Colonic mucosa (tissue), 4 donors: ENCODE data around the gene PLXNA4. TPM values are rescaled to one million over a fixed set of nuclear protein-coding genes. Genes with fewer than 3 reads are reported as not detected.

Experiments
- DNase-seq: peaks from one replicate; pipeline ENCODE4 v3.0.0-alpha.2; 2020
- H3K27ac ChIP-seq: fragments of 200-600 bp; one replicate; pipeline ENCODE4 v1.8.0; 2021
- H3K27me3 ChIP-seq: fragments of 200-600 bp; one replicate; pipeline ENCODE4 v1.8.0; 2021
- H3K36me3 ChIP-seq: fragments of 200-600 bp; one replicate; pipeline ENCODE4 v1.8.0; 2021
- H3K4me1 ChIP-seq: fragments of 200-600 bp; one replicate; pipeline ENCODE4 v1.8.0; 2021; ENCODE audit warnings: mild to moderate bottlenecking
- H3K4me3 ChIP-seq: fragments of 200-600 bp; one replicate; pipeline ENCODE4 v1.8.0; 2021
- H3K9ac ChIP-seq, 2 donors: one replicate each; pipeline ENCODE4 v1.7.0; 2013; ENCODE audit warnings: control low read depth in 2 of 2, low read depth in 2 of 2, low read length in 2 of 2
- H3K9me3 ChIP-seq: fragments of 200-600 bp; one replicate; pipeline ENCODE4 v1.8.0; 2021
- CTCF ChIP-seq: fragments of 200-600 bp; IDR thresholded peaks from one replicate; pipeline ENCODE4 v1.8.0; 2022; ENCODE audit warnings: antibody characterized with exemption, mild to moderate bottlenecking
- intact Hi-C: fragments of 100-400 bp; cut with DNase I; formaldehyde crosslinking; loops from one replicate; pipeline ENCODE4 v1.14.1; 2022
- total RNA-seq, 2 donors: library from RNA; stranded (reverse); fragmentation: NEBNext Ultra II Directional in 1 of 2; extraction: Animal tissue kit (Norgen Biotek cat#: 25700) in 1 of 2; gene quantifications; one replicate each; pipeline ENCODE4 v1.2.1, GENCODE V29; 2021
- donor health status: healthy.
- donor health status: DM: no; HTN: no; CAD: no.
- donor health status: DM: no; HTN: no; CAD: no.

The PLXNA4 gene
- total RNA-seq, 2 donors from 2014 or later, result 0.15 to 0.77 TPM

GRCh38 chr7:132202541-132202940, 373.7 kb downstream of the PLXNA4 start:
- Histone ChIP-seq H3K9ac (no peak overlapping the region), H3K27ac (no peak overlapping the region), H3K36me3 (no peaks in the 10 kb centered on the region), H3K4me3 (no peak overlapping the region), H3K27me3 (no peaks in the 10 kb centered on the region), H3K9me3 (no peaks in the 10 kb centered on the region), H3K4me1 (no peaks in the 10 kb centered on the region)
- no peak for DNase-seq
- intact Hi-C loops, result no loop called here
- TF ChIP-seq CTCF, result no peak

GRCh38 chr7:132200141-132200540, 376.1 kb downstream of the PLXNA4 start:
- intact Hi-C loops, result no loop called here
- no peaks in the 10 kb centered on the region for H3K9me3 ChIP-seq
- H3K27ac ChIP-seq, result no peak overlapping the region
- no peak for DNase-seq
- H3K27me3 ChIP-seq, result no peaks in the 10 kb centered on the region
- H3K4me1 ChIP-seq, result no peaks in the 10 kb centered on the region
- H3K9ac ChIP-seq, result no peak overlapping the region
- no peak for TF ChIP-seq CTCF
- H3K36me3 ChIP-seq, result no peaks in the 10 kb centered on the region
- no peak overlapping the region for H3K4me3 ChIP-seq

GRCh38 chr7:132199626-132200025, 376.6 kb downstream of the PLXNA4 start:
- no peak for TF ChIP-seq CTCF
- no peaks in the 10 kb centered on the region for H3K4me1 ChIP-seq
- no peak overlapping the region for H3K9ac ChIP-seq
- H3K36me3 ChIP-seq, result no peaks in the 10 kb centered on the region
- no peaks in the 10 kb centered on the region for H3K27me3 ChIP-seq
- DNase-seq, result no peak
- H3K27ac ChIP-seq, result no peak overlapping the region
- intact Hi-C loops, result no loop called here
- H3K4me3 ChIP-seq, result no peak overlapping the region
- no peaks in the 10 kb centered on the region for H3K9me3 ChIP-seq

- H3K9ac ChIP-seq, result no peak overlapping the region
- no peak overlapping the region for H3K27ac ChIP-seq
- H3K4me3 ChIP-seq, result no peak overlapping the region
- no peaks in the 10 kb centered on the region for H3K4me1 ChIP-seq
- no peaks in the 10 kb centered on the region for H3K27me3 ChIP-seq
- no peaks in the 10 kb centered on the region for H3K9me3 ChIP-seq
- TF ChIP-seq CTCF, result no peak
- intact Hi-C loops, result no loop called here
- DNase-seq, result no peak
- H3K36me3 ChIP-seq, result no peaks in the 10 kb centered on the region
Observed at GRCh38 chr7:132197772-132198171, 378.5 kb downstream of the PLXNA4 start.

- no peak overlapping the region for H3K27ac ChIP-seq
- H3K4me1 ChIP-seq, result no peaks in the 10 kb centered on the region
- intact Hi-C loops, result no loop called here
- H3K9ac ChIP-seq, result no peak overlapping the region
- H3K27me3 ChIP-seq, result no peaks in the 10 kb centered on the region
- H3K4me3 ChIP-seq, result no peak overlapping the region
- H3K9me3 ChIP-seq, result no peaks in the 10 kb centered on the region
- no peak for DNase-seq
- H3K36me3 ChIP-seq, result no peaks in the 10 kb centered on the region
- TF ChIP-seq CTCF, result no peak
Observed at GRCh38 chr7:132193898-132194297, 382.4 kb downstream of the PLXNA4 start.

GRCh38 chr7:132192809-132193208, 383.5 kb downstream of the PLXNA4 start:
- no peak for TF ChIP-seq CTCF
- H3K36me3 ChIP-seq, result no peaks in the 10 kb centered on the region
- no peak for DNase-seq
- no peak overlapping the region for H3K4me3 ChIP-seq
- no peak overlapping the region for H3K27ac ChIP-seq
- H3K4me1 ChIP-seq, result no peaks in the 10 kb centered on the region
- H3K27me3 ChIP-seq, result no peaks in the 10 kb centered on the region
- no peak overlapping the region for H3K9ac ChIP-seq
- intact Hi-C loops, result no loop called here
- H3K9me3 ChIP-seq, result no peaks in the 10 kb centered on the region
